ENCODE data around the gene CSNK1E. TPM values are rescaled to one million over a fixed set of nuclear protein-coding genes. Genes with fewer than 3 reads are reported as not detected.

The CSNK1E gene
- total and polyA plus RNA-seq, 2 of the 8 experiments (the other 6 are each of a cell fraction or from before 2014, with no cell fraction given) = 247 to 263 TPM

DNA sequence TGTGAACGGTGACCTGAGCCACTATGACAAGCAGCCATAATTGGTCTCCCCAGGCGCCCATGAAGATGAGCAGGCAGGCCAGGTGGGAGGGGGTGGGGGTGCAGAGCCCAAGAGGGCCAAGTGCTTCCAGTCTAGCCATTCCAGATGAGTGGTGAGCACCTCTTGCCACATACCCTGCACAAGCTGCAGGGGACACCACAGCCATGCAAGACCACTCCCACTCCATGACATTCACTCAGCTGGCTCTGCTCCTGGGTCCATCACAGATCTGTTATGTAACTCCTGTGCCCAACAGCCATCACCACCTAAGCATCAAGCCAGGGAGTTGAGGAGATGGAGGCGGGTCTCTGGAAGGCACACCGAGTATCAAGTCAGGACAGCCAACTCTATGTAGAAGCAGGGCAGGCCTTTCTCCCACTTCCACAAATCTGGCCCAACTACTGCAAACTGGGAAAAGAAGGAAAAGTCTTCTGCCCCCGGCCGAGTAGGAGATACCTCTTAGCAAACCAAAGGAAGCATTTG is 52.9 kb downstream of the CSNK1E start:
- no peak overlapping the region for H2AK5ac ChIP-seq (ENCODE audit: low read depth, low read length)
- no peak overlapping the region for H3K18ac ChIP-seq (ENCODE audit: extremely low read depth, low read length)
- H3K36me3 ChIP-seq (ENCODE audit: control insufficient read depth in 2 of 4, insufficient read depth in 4 of 4, low read length in 3 of 4) = no peaks in the 10 kb centered on the region
- no peak overlapping the region for H2BK15ac ChIP-seq (ENCODE audit: low read length)
- H3K56ac ChIP-seq (replicated peaks; ENCODE audit: insufficient read length, low read depth, low read length) = no peak overlapping the region
- FAIRE-seq (no peak), DNase-seq (ENCODE audit: low read depth in 1 of 2, low spot score in 2 of 2) (no peak)
- TF ChIP-seq, protein P1, sequence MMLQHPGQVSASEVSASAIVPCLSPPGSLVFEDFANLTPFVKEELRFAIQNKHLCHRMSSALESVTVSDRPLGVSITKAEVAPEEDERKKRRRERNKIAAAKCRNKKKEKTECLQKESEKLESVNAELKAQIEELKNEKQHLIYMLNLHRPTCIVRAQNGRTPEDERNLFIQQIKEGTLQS (IDR thresholded peaks at IDR 0.05; ENCODE audit: insufficient read depth, low read depth, low read length) = no peak
- TF ChIP-seq CTBP2 (IDR thresholded peaks at IDR 0.05; ENCODE audit: borderline replicate concordance, insufficient read depth, insufficient read length, low read length) = no peak
- no peak for TF ChIP-seq YY1 (IDR thresholded peaks at IDR 0.05; ENCODE audit: low read depth, low read length)
- H3K4me1 ChIP-seq (replicated peaks in 1 of 4; ENCODE audit: control insufficient read depth in 3 of 4, insufficient read depth in 4 of 4, low read length in 3 of 4) = peaks cover 4 to 17% (median 8%) of the 10 kb centered on the region in 4 experiments
- no peak overlapping the region for H3K4ac ChIP-seq (replicated peaks; ENCODE audit: insufficient read length, low read depth, low read length)
- no peak overlapping the region for H2AFZ ChIP-seq (ENCODE audit: low read length)
- H2BK20ac ChIP-seq (ENCODE audit: low read length) = no peak overlapping the region
- no peak overlapping the region for H3K9ac ChIP-seq (replicated peaks in 1 of 4; ENCODE audit: extremely low read depth in 1 of 4, low read depth in 3 of 4, low read length in 3 of 4)
- no peak overlapping the region for H2BK120ac ChIP-seq (replicated peaks; ENCODE audit: low read depth, low read length)
- H3K4me2 ChIP-seq (ENCODE audit: insufficient read depth in 1 of 2, low read depth in 2 of 2, low read length in 2 of 2) = no peak overlapping the region
- peaks cover 36% of the 10 kb centered on the region for H3K79me1 ChIP-seq (ENCODE audit: low read depth, low read length)
- ChIA-PET CTCF (ENCODE audit: partially characterized antibody) (interaction anchor here (0.9 to 1.2 kb wide), 4 partner anchors 12 to 164 kb away, joined by 3 to 4 read pairs (median 3); no protein-coding TSS in a partner anchor), POLR2A (ENCODE audit: partially characterized antibody) (interaction anchor here (0.6 to 1.2 kb wide), 4 partner anchors 34 to 1468 kb away, joined by 3 to 4 read pairs (median 3); no protein-coding TSS in a partner anchor)
- H4K8ac ChIP-seq (ENCODE audit: extremely low read depth, insufficient read depth, low read length) = peak overlapping the region; percentile 41; the same call in 1 of the 2 replicates
- H4K20me1 ChIP-seq (replicated peaks in 1 of 2; ENCODE audit: control insufficient read depth in 1 of 2, insufficient read depth in 2 of 2, low read length in 2 of 2) = peaks cover 23 to 28% of the 10 kb centered on the region in 2 experiments
- no peaks in the 10 kb centered on the region; a peak in 1 of 7 replicates for H3K27me3 ChIP-seq (replicated peaks in 1 of 4; ENCODE audit: control insufficient read depth in 3 of 4, extremely low read depth in 1 of 4, insufficient read depth in 3 of 4, low read length in 3 of 4)
- no peaks in the 10 kb centered on the region for H3K9me3 ChIP-seq (ENCODE audit: insufficient read depth in 2 of 2, low read depth in 1 of 2, low read length in 1 of 2)
- H2BK12ac ChIP-seq (ENCODE audit: low read depth, low read length) = no peak overlapping the region
- H3K27ac ChIP-seq (ENCODE audit: low read depth, low read length) = no peak overlapping the region
- peaks cover 15 to 88% of the 10 kb centered on the region in 2 experiments for H3K79me2 ChIP-seq (ENCODE audit: control insufficient read depth in 1 of 2, insufficient read depth in 2 of 2, low read length in 2 of 2)
- H3K23ac ChIP-seq (ENCODE audit: insufficient read length) = no peak overlapping the region
- no peaks in the 10 kb centered on the region for H3K23me2 ChIP-seq (ENCODE audit: low read depth, low read length)
- H3K14ac ChIP-seq (ENCODE audit: insufficient read length) = no peak overlapping the region
- H4K91ac ChIP-seq (replicated peaks; ENCODE audit: insufficient read length, low read length) = no peak overlapping the region
- H2BK5ac ChIP-seq (ENCODE audit: low read depth, low read length) = no peak overlapping the region
- 98% methylated on average over 6 of the region's 6 CpGs; no CpG with 5 or more reads in 1 of the 2 experiments for WGBS, 2 experiments (ENCODE audit: extremely low coverage in 1 of 2, insufficient coverage in 1 of 2, insufficient read length in 1 of 2, insufficient replicate concordance in 2 of 2, low coverage in 1 of 2, low lambda C conversion rate in 2 of 2, missing lambda C conversion rate in 1 of 2)
- H4K5ac ChIP-seq (ENCODE audit: insufficient read length, low read depth, low read length) = no peak overlapping the region
- 0 out of 8 replicates have a peak overlapping the region, but pooled peaks of 1 of the 4 experiments have one; percentile 0 for H3K4me3 ChIP-seq (ENCODE audit: extremely low read depth in 1 of 4, insufficient read depth in 2 of 4, low read depth in 3 of 4, low read length in 4 of 4)

Measured in H1 (cell line).